Thoracic aorta (tissue), 2 donors: ENCODE results near the gene NAA40. TPM values are rescaled to one million over a fixed set of nuclear protein-coding genes. Genes with fewer than 3 reads are reported as not detected.

Source experiments
- ATAC-seq: fragments of 150-250 bp; one replicate; pipeline ENCODE4 v1.8.0; 2017; ENCODE audit warnings: low read depth; ENCODE audit not compliant: insufficient number of reproducible peaks, low FRiP score
- DNase-seq: peaks from one replicate; pipeline ENCODE4 v3.0.0-alpha.2; 2020; ENCODE audit warnings: low spot score
- H3K27ac ChIP-seq, 2 donors: fragments of 200-600 bp; sonication (generic); 1 replicate in 1 of 2; 2 replicates in 1 of 2; pipeline ENCODE4 v1.5.1; 2016; ENCODE audit warnings: mild to moderate bottlenecking in 2 of 2, moderate library complexity in 2 of 2
- H3K27me3 ChIP-seq: fragments of 200-600 bp; sonication (generic); replicated peaks from 2 replicates; pipeline ENCODE4 v1.6.0; 2016; ENCODE audit warnings: mild to moderate bottlenecking; ENCODE audit not compliant: insufficient read depth
- H3K36me3 ChIP-seq: fragments of 200-600 bp; sonication (generic); one replicate; pipeline ENCODE4 v1.5.1; 2016
- H3K4me1 ChIP-seq, 2 donors: fragments of 200-600 bp; sonication (generic); 1 replicate in 1 of 2; 2 replicates in 1 of 2; pipeline versions ENCODE4 v1.5.1 to v1.6.0; 2016; ENCODE audit warnings: low read depth in 2 of 2, mild to moderate bottlenecking in 1 of 2; ENCODE audit not compliant: control insufficient read depth in 1 of 2
- H3K4me3 ChIP-seq: fragments of 200-600 bp; sonication (generic); 2 replicates; pipeline ENCODE4 v1.5.1; 2016; ENCODE audit warnings: mild to moderate bottlenecking
- H3K9me3 ChIP-seq: fragments of 200-600 bp; sonication (generic); 2 replicates; pipeline ENCODE4 v1.5.1; 2016
- total RNA-seq, 2 donors: library from RNA; depleted of rRNA; stranded (reverse); fragments of >200 nt; gene quantifications; one replicate each; pipeline versions ENCODE4 v1.1.0 to v1.2.3, GENCODE V29; 2016
- TF ChIP-seq, protein P1 (sequence below): fragments of 200-600 bp; sonication (generic); IDR thresholded peaks from one replicate; pipeline ENCODE4 v1.5.1; 2019; ENCODE audit warnings: antibody characterized with exemption

Gene NAA40
- total RNA-seq, 2 donors from 2014 or later: 15.5 to 20.6 TPM

DNA sequence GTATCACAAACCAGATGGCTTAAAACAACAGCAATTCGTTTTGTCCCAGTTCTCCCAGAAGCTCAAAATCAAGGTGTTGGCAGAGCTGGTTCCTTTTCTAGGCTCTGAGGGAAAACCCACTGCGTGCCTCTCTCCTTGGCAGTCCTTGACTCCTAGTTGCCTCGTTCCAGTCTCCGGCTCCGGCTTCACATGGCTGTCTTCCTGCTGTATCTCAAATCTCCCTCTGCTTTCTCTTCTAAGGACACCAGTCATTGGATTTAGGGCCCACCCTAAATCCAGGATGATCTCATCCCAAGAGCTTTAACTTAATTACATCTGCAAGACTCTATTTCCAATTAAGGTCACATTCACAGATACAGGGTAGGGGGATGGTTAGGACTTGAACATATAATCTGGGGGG, 9.2 kb upstream of the NAA40 start:
- H3K4me3 ChIP-seq: no peak overlapping the region
- no peaks in the 10 kb centered on the region for H3K4me1 ChIP-seq
- no peaks in the 10 kb centered on the region for H3K27me3 ChIP-seq
- DNase-seq: no peak
- no peaks in the 10 kb centered on the region for H3K9me3 ChIP-seq
- no peaks in the 10 kb centered on the region for H3K36me3 ChIP-seq
- no peak overlapping the region for H3K27ac ChIP-seq
- ATAC-seq: no peak
- TF ChIP-seq, protein P1, sequence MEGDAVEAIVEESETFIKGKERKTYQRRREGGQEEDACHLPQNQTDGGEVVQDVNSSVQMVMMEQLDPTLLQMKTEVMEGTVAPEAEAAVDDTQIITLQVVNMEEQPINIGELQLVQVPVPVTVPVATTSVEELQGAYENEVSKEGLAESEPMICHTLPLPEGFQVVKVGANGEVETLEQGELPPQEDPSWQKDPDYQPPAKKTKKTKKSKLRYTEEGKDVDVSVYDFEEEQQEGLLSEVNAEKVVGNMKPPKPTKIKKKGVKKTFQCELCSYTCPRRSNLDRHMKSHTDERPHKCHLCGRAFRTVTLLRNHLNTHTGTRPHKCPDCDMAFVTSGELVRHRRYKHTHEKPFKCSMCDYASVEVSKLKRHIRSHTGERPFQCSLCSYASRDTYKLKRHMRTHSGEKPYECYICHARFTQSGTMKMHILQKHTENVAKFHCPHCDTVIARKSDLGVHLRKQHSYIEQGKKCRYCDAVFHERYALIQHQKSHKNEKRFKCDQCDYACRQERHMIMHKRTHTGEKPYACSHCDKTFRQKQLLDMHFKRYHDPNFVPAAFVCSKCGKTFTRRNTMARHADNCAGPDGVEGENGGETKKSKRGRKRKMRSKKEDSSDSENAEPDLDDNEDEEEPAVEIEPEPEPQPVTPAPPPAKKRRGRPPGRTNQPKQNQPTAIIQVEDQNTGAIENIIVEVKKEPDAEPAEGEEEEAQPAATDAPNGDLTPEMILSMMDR: no peak

DNA sequence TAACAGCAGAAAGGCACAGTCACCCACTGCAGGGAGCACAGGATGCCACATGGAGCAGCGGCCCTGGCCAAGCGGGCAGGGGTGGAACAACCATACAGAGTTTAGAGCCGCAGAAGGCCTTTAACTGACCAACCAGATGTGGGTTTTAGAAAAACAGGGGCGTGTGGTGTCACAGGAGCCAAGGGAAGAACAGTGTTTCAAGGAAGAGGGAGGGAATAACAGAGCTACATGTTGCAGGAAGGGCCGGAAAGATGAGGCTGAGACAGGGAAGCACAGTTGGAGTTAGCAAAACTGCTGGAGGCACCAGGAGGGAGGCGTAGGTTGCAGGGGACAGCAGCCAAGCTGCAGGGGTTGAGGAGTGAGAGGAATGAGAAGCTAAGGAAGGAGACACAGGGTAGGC, 7.8 kb upstream of the NAA40 start:
- no peak for ATAC-seq
- Histone ChIP-seq H3K27ac (no peak overlapping the region), H3K4me1 (no peaks in the 10 kb centered on the region), H3K9me3 (no peaks in the 10 kb centered on the region), H3K4me3 (no peak overlapping the region), H3K36me3 (no peaks in the 10 kb centered on the region), H3K27me3 (no peaks in the 10 kb centered on the region)
- TF ChIP-seq, protein P1: no peak
- no peak for DNase-seq

DNA sequence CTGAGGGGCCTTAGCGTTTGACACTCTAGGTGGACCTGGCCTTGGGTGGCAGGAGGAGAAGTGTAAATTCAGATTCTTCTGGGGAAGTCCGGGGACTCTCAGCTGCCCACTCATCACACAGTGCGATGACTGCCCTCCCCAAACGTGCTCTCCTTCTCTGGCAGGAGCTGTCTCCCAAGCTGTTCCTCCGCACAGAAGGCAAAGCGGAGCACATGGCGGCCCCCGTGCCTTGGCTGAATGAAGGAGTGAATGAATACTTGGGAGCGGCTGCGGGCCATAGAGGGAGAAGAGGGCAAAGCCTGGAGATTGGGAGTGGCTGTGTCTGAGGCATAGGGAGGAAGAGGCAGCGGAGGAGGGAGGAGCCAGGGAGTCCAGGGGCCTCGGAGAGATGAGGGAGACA, 6.9 kb upstream of the NAA40 start:
- TF ChIP-seq, protein P1: no peak
- Histone ChIP-seq H3K4me3 (no peak overlapping the region), H3K4me1 (no peaks in the 10 kb centered on the region), H3K27ac (no peak overlapping the region), H3K9me3 (no peaks in the 10 kb centered on the region), H3K27me3 (no peaks in the 10 kb centered on the region), H3K36me3 (no peaks in the 10 kb centered on the region)
- DNase-seq (no peak), ATAC-seq (no peak)

DNA sequence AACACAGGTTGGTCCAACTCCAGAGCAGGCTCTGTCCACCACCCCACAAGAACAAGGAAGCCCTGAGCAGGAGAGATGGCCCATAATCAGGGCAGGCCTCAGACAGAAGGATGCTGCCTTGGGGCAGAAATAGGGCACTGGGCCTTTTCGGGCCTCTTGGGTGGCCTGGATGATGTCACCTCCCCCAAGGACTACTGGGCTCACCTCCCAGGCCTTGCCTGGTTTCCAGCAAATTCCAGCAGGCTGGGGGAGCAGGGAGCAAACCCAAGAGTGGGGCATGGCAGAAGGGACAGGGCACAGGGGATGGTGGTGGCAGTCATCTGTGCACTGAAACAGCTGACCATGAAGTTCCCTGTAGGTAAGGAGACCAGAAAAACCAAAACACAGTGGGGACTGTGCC, 5.3 kb upstream of the NAA40 start:
- Histone ChIP-seq H3K27ac (peak overlapping the region in 1 of 2 donors; percentile 12), H3K4me3 (no peak overlapping the region), H3K27me3 (no peaks in the 10 kb centered on the region), H3K4me1 (no peaks in the 10 kb centered on the region), H3K9me3 (no peaks in the 10 kb centered on the region), H3K36me3 (no peaks in the 10 kb centered on the region)
- DNase-seq (no peak), ATAC-seq (no peak)
- TF ChIP-seq, protein P1: no peak

DNA sequence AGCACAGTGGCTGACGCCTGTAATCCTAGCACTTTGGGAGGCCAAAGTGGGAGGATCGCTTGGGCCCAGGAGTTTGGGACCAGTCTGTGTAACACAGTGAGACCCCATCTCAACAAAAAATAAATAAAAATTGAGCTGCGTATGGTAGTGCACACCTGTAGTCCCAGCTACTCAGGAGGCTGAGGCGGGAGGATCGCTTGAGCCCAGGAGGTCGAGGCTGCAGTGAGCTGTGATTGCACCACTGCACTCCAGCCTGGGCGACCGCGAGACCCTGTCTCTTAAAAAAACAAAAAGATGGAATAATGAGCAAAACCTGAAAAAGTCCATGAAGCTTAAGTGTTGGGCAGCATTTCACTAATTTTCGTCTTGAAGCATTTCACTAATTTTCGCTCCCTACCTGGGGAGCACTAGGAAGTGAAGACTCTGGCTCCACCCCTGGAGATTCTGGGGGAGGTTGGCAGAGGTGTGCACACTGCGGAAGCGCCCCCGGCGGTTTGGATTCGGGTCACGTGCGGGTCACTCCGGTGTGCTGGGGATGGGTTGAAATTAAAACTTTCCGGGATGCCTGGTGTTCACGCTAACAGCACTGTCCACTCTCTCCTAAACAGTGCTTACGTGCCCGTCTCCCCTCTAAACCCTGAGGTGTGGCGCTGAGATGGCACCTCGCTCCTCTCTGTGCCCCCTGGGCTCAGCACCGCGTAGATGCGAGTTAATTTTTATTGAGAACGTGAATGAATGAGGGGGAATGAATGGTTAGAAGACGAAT, 906 bp upstream of the NAA40 start:
- H3K27ac ChIP-seq: peak overlapping the region; percentile 2 to 27
- H3K9me3 ChIP-seq: no peaks in the 10 kb centered on the region
- TF ChIP-seq, protein P1: no peak
- H3K36me3 ChIP-seq: no peaks in the 10 kb centered on the region
- no peaks in the 10 kb centered on the region for H3K27me3 ChIP-seq
- peaks cover 7 to 16% of the 10 kb centered on the region in 2 donors for H3K4me1 ChIP-seq
- peak; percentile 4 for ATAC-seq
- peak overlapping the region; percentile 95 for H3K4me3 ChIP-seq
- DNase-seq: no peak
